Fibroblast of skin of scalp (primary cell): ENCODE measurements around the gene PPL.
"Not testable (repeated sequence)": the region's sequence is repeated elsewhere in the genome, so short reads cannot be mapped to it uniquely, and the experiment has no call there.

ENCODE experiments used
- DNase-seq: peaks from one replicate; pipeline ENCODE4 v3.0.0-alpha.2; 2013

The PPL gene

GRCh38 chr16:4904942-4905615 is 31.9 kb downstream of the PPL start:
- DNase-seq, result no peak

GRCh38 chr16:4904108-4904941 is 32.6 kb downstream of the PPL start:
- DNase-seq, result no peak

- no peak for DNase-seq
Observed at GRCh38 chr16:4902038-4902437, 34.9 kb downstream of the PPL start.

GRCh38 chr16:4900750-4901149 is 36.2 kb downstream of the PPL start:
- no peak for DNase-seq

DNA sequence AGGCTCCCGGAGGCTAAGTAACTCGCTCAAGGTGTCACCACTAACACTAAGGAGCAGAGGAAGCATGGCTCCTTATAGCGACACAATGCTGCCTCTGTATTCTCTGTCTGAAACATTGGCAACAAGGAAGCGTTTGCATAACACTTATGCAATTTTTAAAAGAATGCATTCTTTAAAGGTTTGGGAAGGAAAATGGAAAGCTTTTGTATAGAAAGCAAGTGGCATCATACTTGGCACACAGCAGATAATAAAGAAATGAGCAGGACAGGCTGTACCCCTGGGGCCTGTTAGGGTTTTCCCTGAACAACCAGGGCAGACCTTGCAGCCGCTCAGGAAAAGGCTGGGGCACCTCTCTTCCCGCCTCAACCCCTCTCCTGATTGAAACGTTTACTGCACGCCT is 36.9 kb downstream of the PPL start:
- DNase-seq, result no peak

DNA sequence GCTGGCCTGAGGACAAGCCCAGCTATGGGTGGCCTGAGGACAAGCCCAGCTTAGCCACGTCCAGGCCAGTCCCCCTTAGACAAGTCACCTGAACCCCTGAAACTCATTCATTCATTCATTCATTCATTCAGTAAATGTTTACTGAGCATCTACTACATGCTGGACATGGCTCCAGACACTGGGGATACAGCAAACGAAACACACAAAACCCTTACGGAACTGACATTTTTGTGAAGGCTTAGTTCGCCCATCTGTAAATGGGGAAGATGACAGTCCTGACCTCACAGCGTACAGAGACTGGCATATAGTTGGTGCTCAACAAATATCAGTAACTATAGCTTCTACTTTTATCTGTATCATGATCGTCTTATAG is 37.5 kb downstream of the PPL start:
- DNase-seq, result no peak

DNA sequence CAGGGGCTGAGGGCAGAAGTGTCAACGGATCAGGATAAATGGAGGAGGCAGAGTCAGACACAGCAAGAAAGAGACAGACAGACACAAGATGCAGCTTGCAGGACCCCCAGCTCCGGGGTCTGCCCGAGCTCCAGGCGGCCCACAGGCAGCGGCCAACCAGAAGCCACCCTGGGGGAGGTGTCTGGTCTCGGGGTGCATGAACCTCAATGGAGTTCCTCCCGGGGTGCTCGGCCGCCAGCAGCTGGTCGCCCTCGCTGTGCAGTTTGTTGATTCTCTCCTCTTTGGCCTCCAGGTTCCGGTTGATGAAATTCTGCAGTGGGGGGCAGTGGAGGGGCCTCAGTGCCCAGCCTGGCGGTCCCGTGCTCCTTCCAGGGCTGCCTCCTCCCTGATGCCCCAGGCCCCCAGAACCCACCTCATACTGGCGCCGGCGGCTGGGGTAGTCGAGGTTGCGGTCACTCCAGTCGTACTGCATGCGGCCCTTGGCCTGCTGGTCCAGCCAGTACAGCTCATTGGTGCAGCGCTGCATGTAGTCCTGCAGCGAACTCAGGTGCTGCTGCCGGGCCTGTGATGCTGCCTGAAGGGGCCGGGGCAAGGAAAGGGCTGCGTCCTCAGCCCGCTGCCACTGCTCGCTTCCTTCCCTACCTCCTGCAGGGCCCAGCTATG is 38.0 kb downstream of the PPL start:
- DNase-seq, result no peak

GRCh38 chr16:4897328-4897727 is 39.6 kb downstream of the PPL start:
- DNase-seq, result no peak

- DNase-seq, result not testable (repeated sequence)
Observed at GRCh38 chr16:4896761-4897160, 40.2 kb downstream of the PPL start.

- DNase-seq, result no peak
Observed at GRCh38 chr16:4895366-4895765, 41.6 kb downstream of the PPL start.

- no peak for DNase-seq
Observed at GRCh38 chr16:4894276-4895150, 42.4 kb downstream of the PPL start.

DNA sequence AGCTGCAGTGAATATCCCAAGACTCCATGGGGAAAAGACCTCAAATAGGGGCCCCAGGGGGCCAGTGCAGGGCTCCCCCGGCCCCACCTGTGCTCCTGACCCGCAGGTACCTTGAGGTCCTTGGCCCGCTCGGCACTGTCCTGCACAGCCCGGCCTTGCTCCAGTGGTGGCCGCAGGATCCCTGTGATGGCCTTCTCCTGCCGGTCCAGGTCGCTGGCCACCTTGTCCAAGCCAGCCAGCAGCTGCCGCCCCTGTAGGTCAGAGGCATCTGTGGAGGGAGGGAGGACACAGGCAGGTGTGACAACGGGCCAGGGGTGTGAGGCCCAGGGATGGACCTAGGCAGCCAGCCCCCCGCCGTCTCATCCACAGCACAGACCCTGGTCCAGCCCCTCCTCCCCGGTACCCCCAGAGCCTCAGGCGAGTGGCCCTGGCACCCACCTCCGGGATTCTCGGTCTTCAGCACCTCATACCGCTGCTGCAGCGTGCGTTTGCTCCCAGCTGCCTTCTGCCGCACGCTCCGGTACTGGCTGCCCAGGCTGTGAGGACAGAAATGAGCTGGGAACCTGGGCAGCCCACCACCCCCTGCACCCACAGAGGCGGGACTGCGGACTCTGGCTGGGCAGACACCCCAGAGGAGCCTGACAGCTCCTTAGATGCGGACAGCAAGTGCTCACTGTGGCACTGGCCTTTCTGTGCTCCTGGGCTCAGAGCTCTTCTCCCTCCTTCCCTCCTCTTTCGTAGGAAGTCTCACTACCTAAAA is 43.7 kb downstream of the PPL start:
- DNase-seq, result no peak

GRCh38 chr16:4892361-4893102 is 44.4 kb downstream of the PPL start:
- DNase-seq, result peak; percentile 48

DNA sequence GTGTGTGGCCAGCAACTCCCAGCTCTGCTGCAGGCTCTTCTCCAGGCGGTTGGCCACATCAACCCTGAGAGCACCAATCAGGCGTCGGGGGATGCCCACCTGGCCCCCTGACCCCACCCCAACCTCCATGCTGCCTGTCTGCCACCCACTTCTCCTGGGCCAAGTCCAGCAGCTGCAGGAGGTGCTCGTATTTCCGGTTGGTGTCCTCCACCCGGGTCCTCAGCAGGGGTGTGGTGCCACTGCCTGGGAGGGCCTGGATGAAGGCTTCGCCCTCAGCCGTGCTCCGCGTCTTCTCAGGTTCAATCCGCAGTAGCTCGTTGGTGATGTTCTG is 45.1 kb downstream of the PPL start:
- no peak for DNase-seq

- DNase-seq, result no peak
Observed at GRCh38 chr16:4891097-4891885, 45.7 kb downstream of the PPL start.

DNA sequence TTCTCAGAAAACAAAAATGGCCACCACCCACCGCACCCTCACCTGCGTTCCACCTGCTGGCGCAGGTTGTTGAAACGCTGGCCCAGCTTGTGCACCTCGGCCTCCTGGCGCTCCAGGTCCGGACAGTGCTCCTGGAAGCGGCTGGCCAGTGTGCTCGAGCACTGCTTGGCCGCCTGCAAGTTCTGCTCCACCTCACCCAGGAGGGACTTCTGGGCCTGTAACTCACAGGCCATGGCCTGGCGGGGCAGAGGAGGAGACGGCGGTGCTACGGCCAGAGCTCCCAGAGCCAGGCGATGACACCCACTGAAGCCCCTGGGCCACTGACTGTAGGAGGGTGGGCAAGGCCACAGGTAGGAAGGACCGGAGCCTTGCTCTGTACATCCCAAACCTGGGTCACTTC is 46.3 kb downstream of the PPL start:
- DNase-seq, result no peak

- no peak for DNase-seq
Observed at GRCh38 chr16:4890026-4890425, 46.9 kb downstream of the PPL start.

DNA sequence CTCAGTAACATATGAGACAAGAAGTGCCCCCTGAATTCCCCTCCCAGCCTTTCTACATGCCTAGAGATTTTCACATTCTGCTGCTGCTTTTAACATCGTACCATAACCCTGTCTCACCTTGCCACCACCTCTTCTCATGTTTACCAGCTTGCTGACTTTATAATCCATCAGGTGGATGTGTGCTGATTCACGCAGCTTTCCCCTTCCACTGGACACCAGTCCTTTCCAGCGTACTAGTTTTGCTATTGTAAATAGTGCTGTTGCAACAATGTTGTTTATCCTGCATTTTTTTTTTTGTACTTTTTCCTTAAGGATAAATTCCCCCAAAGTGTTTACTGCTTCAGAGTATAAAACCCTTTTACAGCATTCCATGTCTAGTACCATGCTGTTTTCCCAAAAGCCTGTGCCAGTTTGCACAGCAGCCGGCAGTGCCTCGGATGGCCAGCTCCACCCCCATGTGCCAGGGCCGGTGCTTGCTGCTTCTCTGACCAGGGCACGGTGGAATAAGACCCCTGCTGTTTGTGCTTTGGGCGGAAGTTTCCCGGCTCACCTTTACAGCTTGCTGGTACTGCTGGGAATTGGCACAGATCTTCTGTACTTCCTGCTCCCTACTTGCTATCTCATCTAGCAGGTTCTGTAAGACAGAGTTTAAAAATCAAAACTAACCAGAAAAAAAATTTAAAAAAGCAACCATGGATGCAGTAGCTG is 48.4 kb downstream of the PPL start:
- DNase-seq, result no peak

DNA sequence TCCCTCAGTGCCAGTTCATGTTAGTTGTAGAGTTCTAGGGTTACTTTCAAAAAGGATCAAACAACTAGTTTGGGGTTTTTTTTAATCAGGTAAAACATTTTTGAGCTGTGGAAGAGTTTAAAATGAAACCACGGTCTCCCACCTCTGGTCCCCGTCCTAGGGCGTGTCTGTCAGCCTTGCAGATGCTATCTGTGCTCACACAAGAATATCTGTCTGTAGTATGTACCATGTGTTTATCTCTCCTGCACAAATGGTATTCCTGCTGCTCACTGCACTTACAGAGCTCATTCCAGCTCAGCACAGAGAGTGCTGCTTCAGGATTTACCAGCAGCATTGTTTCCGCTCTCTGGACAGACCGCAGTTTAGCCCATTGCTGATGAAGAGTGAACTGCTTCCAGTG is 50.8 kb downstream of the PPL start:
- DNase-seq, result no peak
